ENCODE results near the gene HOOK2.

DNA sequence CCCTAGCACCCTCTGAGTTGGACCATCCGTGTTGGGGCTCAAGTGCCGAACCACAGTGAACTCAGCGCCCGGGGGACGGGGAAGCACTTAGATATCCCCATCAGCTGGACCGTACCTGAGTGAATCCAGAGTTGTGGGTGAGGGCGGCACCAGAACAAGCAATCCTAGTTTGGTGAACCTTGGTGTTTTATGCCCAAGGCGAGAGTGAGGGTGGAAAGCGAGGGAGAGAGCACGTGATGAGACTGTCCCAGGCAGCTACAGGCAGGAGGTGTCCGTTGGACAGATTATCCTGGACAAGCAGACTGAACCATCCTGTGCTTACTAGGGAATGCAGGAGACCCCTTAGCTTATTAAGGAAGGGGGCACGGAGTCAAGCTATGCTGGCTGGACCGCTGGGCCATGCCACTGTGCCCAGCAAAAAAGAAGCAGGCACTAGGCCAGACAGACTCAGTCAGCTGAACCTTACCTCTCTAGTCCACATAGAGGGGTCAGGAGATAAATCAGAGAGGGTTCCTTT, 37.5 kb downstream of the HOOK2 start:
- TF ChIP-seq ZNF619 (CRISPR knock-in tag; IDR thresholded peaks at IDR 0.05), result no peak
- TF ChIP-seq ZNF670 (CRISPR knock-in tag; IDR thresholded peaks at IDR 0.05; ENCODE audit: borderline replicate concordance), result no peak
- TF ChIP-seq, protein P1, sequence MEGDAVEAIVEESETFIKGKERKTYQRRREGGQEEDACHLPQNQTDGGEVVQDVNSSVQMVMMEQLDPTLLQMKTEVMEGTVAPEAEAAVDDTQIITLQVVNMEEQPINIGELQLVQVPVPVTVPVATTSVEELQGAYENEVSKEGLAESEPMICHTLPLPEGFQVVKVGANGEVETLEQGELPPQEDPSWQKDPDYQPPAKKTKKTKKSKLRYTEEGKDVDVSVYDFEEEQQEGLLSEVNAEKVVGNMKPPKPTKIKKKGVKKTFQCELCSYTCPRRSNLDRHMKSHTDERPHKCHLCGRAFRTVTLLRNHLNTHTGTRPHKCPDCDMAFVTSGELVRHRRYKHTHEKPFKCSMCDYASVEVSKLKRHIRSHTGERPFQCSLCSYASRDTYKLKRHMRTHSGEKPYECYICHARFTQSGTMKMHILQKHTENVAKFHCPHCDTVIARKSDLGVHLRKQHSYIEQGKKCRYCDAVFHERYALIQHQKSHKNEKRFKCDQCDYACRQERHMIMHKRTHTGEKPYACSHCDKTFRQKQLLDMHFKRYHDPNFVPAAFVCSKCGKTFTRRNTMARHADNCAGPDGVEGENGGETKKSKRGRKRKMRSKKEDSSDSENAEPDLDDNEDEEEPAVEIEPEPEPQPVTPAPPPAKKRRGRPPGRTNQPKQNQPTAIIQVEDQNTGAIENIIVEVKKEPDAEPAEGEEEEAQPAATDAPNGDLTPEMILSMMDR (CRISPR knock-in tag; IDR thresholded peaks at IDR 0.05), result no peak
- TF ChIP-seq REXO4 (CRISPR knock-in tag; IDR thresholded peaks at IDR 0.05; ENCODE audit: borderline replicate concordance), result no peak
- TF ChIP-seq FOXM1 (CRISPR knock-in tag; IDR thresholded peaks at IDR 0.05), result no peak
- no peak for TF ChIP-seq MYC (CRISPR knock-in tag; IDR thresholded peaks at IDR 0.05; ENCODE audit: borderline replicate concordance)
- TF ChIP-seq POLR2A (IDR thresholded peaks at IDR 0.05; ENCODE audit: insufficient read depth in 1 of 2, low read depth in 2 of 2, low read length in 2 of 2), result no peak
- TF ChIP-seq BHLHE40 (IDR thresholded peaks at IDR 0.05; ENCODE audit: low read length), result no peak

All from HepG2 (cell line).